IPS-15b (cell line): Measurements from ENCODE around the gene KCNS3.

ENCODE experiments used
- H3K27me3 ChIP-seq: one replicate; pipeline ENCODE4 v1.6.1; 2013; ENCODE audit warnings: low read length; ENCODE audit not compliant: control insufficient read depth, insufficient read depth
- H3K36me3 ChIP-seq: one replicate; pipeline ENCODE4 v1.6.1; 2013; ENCODE audit warnings: low read length; ENCODE audit not compliant: control insufficient read depth, insufficient read depth
- H3K4me1 ChIP-seq: one replicate; pipeline ENCODE4 v1.6.1; 2013; ENCODE audit warnings: mild to moderate bottlenecking, low read length; ENCODE audit not compliant: control insufficient read depth, insufficient read depth
- H3K4me3 ChIP-seq: one replicate; pipeline ENCODE4 v1.5.1; 2013; ENCODE audit warnings: low read depth, low read length
- H3K9ac ChIP-seq: one replicate; pipeline ENCODE4 v1.6.1; 2013; ENCODE audit warnings: low read depth, mild to moderate bottlenecking, low read length
- H3K9me3 ChIP-seq: one replicate; pipeline ENCODE4 v1.6.1; 2013; ENCODE audit warnings: mild to moderate bottlenecking, low read length; ENCODE audit not compliant: control insufficient read depth, insufficient read depth

Gene KCNS3

DNA sequence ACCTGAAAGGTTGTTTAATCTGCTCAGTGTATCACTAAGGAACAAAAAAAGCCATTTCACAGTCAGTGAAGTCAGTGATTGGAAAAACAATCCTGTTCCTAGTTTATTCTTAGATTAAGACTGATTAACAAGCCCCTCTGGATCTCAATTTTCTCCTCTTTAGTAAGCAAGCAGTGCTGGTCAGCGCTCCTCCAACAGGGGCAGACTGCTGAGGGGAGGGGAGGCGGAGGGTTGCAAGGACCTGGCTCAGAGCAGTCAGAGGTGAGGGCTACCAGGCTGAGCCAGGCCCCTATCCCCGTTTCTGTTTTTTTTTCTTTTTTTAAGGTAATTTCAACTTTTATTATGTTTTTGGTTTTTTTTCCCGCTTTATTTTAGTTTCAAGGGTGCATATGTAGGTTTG lies 24.7 kb upstream of the KCNS3 start:
- H3K9me3 ChIP-seq, result no peaks in the 10 kb centered on the region
- H3K36me3 ChIP-seq, result no peaks in the 10 kb centered on the region
- H3K9ac ChIP-seq, result no peak overlapping the region
- H3K27me3 ChIP-seq, result no peaks in the 10 kb centered on the region
- no peak overlapping the region for H3K4me3 ChIP-seq
- H3K4me1 ChIP-seq, result no peaks in the 10 kb centered on the region

DNA sequence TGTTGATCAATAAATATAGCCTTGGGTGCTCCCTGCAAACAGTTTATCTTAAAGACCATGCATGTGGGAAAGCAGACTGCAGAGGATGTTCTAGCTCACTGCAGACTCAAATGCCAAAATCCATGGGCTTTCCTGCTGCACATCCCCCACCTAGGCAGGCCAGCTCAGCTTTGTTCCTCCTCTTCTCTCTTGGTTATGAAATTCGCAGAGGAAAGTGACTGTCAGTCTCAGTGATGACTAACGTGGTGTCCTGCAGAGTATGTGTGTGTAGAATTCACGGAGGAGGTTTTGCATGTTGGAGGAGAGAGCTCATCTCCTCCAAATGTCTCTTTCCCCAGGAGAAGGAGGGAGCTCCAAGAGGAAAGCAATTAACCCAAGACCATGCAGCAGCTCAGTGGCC lies 21.4 kb upstream of the KCNS3 start:
- no peaks in the 10 kb centered on the region for H3K4me1 ChIP-seq
- no peaks in the 10 kb centered on the region for H3K9me3 ChIP-seq
- no peaks in the 10 kb centered on the region for H3K27me3 ChIP-seq
- no peak overlapping the region for H3K9ac ChIP-seq
- H3K36me3 ChIP-seq, result no peaks in the 10 kb centered on the region
- no peak overlapping the region for H3K4me3 ChIP-seq

DNA sequence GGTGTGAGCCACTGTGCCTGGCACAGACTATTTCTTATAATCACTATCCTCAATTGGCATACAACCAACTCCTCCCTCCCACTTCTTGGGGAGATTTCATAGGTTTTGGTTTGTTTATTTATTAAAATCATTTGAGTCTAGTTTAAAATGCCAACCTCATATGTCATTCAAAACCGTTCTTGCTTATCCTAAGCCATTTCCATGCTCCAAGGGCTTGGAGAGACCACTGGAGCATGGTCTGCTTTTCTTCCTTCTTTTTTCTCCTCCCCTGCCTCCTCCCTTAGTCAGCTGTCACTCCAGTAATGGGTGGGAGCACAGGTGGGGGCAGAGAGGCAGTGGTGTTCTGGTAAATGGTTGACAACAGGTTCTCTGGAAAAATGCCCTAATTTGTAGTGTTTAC lies 20.4 kb upstream of the KCNS3 start:
- Histone ChIP-seq H3K4me3 (no peak overlapping the region), H3K9me3 (no peaks in the 10 kb centered on the region), H3K27me3 (no peaks in the 10 kb centered on the region), H3K36me3 (no peaks in the 10 kb centered on the region), H3K9ac (no peak overlapping the region), H3K4me1 (no peaks in the 10 kb centered on the region)

DNA sequence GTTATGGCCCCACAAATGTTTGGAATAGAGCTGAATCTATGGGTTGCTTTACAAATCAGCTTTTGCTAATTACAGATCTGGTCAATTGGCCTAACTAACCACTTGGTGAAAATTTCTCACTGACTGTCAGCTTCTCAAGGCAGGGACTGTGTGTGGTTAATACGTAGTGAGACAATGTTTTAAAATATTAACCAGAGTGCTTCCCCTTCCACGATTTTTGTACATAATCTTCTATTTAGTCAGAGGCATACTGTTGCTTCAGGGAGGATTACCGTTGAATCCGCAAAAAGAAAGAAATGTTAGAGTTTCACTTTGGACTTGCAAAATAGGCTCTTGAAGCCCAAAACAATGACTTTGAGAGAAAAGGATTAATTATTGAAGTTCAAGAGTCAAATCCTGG lies 14.9 kb upstream of the KCNS3 start:
- Histone ChIP-seq H3K4me3 (no peak overlapping the region), H3K9me3 (no peaks in the 10 kb centered on the region), H3K27me3 (no peaks in the 10 kb centered on the region), H3K4me1 (no peaks in the 10 kb centered on the region), H3K9ac (no peak overlapping the region), H3K36me3 (no peaks in the 10 kb centered on the region)

DNA sequence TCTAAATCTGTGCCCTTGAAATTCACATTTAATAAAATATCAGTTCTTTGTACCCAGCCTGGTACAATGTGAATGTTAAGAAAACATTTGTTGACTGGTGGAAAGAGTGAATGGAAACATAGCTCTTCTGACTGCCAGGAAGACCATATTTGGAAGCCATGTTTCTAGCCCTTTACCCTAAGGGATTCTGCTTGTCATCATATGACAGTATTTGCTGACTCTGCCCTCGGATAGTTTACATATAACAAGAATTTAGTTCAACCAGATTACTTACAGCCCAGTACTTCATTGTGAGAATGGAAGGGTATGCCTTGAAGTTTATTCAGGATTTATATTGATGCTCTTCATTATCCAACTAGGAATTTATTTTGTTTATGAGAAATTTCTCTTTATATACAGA lies 13.8 kb upstream of the KCNS3 start:
- no peak overlapping the region for H3K4me3 ChIP-seq
- no peaks in the 10 kb centered on the region for H3K9me3 ChIP-seq
- no peaks in the 10 kb centered on the region for H3K27me3 ChIP-seq
- H3K4me1 ChIP-seq, result no peaks in the 10 kb centered on the region
- H3K9ac ChIP-seq, result no peak overlapping the region
- no peaks in the 10 kb centered on the region for H3K36me3 ChIP-seq

DNA sequence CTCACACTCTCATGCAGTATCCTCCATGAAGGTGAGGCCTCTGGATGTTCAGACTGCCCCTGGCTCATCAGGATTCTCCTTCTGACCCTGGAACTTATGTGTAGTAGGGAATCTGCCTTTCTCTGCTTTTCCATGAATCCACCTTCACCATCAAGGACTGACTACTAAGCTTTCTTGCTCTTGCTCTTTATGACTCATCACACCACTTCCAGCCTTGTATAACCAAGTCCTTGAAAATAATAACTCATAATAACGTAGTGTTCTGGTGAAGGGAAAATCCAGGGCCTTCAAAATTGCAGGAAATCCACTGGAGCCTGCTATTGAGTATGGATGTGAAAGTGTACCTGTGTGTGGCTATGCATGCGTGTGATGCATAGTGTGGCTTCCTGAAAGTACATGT lies 11.3 kb upstream of the KCNS3 start:
- Histone ChIP-seq H3K4me3 (no peak overlapping the region), H3K27me3 (no peaks in the 10 kb centered on the region), H3K9me3 (no peaks in the 10 kb centered on the region), H3K9ac (no peak overlapping the region), H3K36me3 (no peaks in the 10 kb centered on the region), H3K4me1 (no peaks in the 10 kb centered on the region)

DNA sequence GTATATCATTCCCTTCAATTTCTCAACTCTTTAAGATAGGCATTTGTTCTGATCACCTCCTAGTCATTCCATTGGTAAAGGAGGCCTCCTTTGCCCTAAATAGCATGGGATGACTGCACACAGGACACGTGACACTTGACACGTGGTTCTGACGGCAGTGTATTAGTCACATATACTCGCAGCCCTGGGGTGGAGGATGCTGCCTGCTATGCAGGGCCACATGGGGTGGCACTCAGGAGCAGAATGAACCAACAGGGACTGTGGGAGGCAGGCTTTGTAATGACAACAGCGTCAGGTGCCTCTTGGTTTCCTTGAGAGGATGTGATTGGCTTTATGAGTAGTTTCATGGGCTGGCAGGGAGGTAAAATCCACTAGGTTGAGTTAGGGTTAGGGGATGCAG lies 9.3 kb upstream of the KCNS3 start:
- Histone ChIP-seq H3K4me1 (no peaks in the 10 kb centered on the region), H3K36me3 (no peaks in the 10 kb centered on the region), H3K9ac (no peak overlapping the region), H3K4me3 (no peak overlapping the region), H3K27me3 (no peaks in the 10 kb centered on the region), H3K9me3 (no peaks in the 10 kb centered on the region)

DNA sequence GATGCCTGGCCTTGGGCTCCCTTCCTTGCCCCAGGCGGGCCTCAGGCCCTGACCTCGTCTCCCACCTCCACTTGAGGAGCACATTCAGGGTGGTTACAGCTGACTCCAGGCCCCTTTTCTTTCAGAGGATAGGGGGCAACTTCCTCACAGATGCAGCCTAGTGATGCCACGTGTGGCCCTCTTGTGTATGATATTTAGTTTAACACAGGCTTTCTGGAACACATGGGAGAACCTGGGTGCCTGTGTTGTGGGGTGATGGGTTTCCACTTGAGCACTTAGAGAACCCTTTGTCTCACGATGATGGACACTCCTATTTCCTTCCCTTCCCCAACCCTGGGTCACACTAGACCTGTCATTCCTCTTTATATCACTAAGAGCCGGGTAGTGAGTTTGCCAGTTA lies 6.8 kb upstream of the KCNS3 start:
- Histone ChIP-seq H3K4me1 (no peaks in the 10 kb centered on the region), H3K9me3 (no peaks in the 10 kb centered on the region), H3K9ac (no peak overlapping the region), H3K36me3 (no peaks in the 10 kb centered on the region), H3K4me3 (no peak overlapping the region), H3K27me3 (peaks cover 15% of the 10 kb centered on the region)

DNA sequence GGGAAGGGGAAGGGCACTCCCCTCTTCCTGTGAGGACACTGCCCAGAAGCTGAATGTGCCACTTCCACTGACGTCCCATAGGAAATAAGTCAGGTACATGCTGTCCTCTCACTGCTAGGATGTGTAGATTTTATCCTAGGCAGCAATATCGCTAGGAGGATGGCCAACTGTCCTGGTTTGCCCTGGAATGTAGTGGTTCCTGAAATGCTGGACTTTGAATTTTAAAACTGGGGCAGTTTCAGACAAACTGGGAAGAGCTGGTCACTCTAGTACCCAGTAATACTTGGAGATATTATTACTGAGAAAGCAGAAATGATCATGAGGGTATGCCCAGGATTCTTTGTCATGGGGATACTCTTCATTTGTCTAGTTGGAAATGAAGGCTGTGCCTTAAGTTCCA lies 5.4 kb upstream of the KCNS3 start:
- H3K27me3 ChIP-seq, result peaks cover 28% of the 10 kb centered on the region
- H3K9ac ChIP-seq, result no peak overlapping the region
- no peaks in the 10 kb centered on the region for H3K9me3 ChIP-seq
- no peak overlapping the region for H3K4me3 ChIP-seq
- no peaks in the 10 kb centered on the region for H3K4me1 ChIP-seq
- H3K36me3 ChIP-seq, result no peaks in the 10 kb centered on the region

DNA sequence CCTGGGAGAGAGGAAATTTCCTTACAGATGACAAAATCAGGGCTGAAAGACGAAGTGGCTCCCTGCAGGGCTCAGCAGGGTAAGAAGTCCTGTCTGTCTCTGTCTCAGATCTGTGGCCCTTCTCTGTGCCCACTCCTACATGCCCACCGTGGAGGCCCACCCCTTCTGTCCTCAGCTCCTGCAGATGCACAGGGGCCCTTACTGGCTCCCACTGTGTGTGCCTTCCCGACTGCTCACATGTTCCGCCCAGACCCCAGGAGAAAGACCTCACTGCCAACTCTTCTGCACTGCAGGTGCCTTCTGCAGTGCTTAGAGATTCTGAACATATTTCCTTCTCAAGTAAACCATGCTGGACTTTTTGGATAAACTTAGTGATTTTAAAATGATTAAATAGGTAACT lies 1.9 kb upstream of the KCNS3 start:
- Histone ChIP-seq H3K27me3 (peaks cover 28% of the 10 kb centered on the region), H3K9ac (no peak overlapping the region), H3K9me3 (no peaks in the 10 kb centered on the region), H3K4me3 (no peak overlapping the region), H3K4me1 (peaks cover 9% of the 10 kb centered on the region), H3K36me3 (no peaks in the 10 kb centered on the region)

DNA sequence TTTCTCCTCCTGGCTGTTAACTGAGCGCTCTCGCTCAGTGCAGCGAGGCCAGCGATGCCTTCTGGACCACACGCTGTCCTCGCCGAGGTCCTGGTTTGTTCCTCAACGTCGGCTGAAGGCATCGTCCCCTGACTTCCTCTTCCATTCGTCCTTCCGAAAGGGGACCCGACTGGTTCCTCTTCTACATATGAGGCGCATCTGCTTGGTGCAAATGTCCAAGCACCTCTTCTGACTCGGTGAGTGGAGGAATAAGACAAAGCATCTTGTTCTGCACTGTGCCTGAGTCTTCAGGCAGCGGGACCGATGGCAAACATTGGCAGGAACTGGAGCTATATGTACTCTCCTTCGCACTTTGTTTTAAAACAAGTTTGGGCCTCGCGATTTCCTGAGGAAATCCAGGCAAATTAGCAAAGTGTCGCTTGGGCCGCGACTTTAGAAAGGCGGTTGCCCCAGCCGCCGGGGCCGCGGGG lies 621 bp upstream of the KCNS3 start:
- no peak overlapping the region for H3K9ac ChIP-seq
- peak overlapping the region; percentile 79 for H3K4me3 ChIP-seq
- H3K36me3 ChIP-seq, result no peaks in the 10 kb centered on the region
- H3K4me1 ChIP-seq, result peaks cover 20% of the 10 kb centered on the region
- H3K27me3 ChIP-seq, result peaks cover 28% of the 10 kb centered on the region
- H3K9me3 ChIP-seq, result no peaks in the 10 kb centered on the region

DNA sequence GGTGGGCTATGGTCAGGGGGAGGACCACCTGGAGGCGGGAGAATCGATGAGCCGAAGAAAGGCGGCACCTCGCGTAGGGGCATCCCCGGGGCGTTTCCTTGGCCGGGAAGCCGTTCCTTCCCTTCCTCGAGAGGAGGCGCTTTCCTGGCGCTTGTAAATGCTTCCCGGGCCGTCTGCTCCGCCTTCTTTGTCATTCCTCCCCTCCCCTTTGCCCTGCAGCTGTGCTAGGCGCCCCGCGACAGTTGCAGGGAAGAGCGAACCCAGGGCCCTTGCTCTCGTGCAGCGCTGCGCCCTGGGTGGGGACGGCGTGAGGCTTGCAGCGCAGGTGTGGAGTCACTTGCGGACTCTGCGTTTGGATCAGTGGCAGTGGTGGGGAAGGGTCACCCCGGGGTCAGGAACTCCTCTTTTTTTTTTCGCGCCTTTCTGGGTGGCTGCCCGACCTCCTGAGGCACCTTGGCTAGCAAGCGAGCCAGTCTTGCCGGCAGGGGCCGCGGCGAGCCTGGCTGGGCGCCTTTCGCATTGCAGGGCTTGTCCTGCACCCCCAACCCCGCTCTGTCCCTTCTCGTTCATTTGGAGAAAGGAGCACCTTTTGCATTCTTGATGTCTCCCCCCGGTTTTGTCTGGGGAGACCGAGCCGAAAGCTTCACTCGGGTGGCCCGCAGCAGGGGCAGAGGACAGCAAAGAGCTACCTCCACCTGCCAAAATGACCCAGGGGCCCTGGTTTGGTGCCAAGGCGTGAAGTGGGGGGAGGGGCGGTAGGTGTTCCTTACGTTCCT lies 858 bp downstream of the KCNS3 start:
- peak overlapping the region; percentile 60 for H3K9ac ChIP-seq
- peaks cover 21% of the 10 kb centered on the region for H3K4me1 ChIP-seq
- peak overlapping the region; percentile 87 for H3K4me3 ChIP-seq
- H3K27me3 ChIP-seq, result peaks cover 28% of the 10 kb centered on the region
- no peaks in the 10 kb centered on the region for H3K9me3 ChIP-seq
- H3K36me3 ChIP-seq, result no peaks in the 10 kb centered on the region
